HL-60 (cell line): ENCODE measurements around the gene NRP1.

Experiments used
- GABPA ChIP-seq: IDR thresholded peaks from 2 replicates; pipeline ENCODE4 v1.6.1; 2012; ENCODE audit warnings: low read depth
- POLR2AphosphoS5 ChIP-seq: IDR thresholded peaks from 2 replicates; pipeline ENCODE4 v1.6.1; 2012; ENCODE audit warnings: low read depth
- TF ChIP-seq, protein P1 (sequence below): IDR thresholded peaks from one replicate; pipeline ENCODE4 v1.5.1; 2011; ENCODE audit warnings: low read length, control low read depth, inconsistent platforms; ENCODE audit not compliant: insufficient read depth

DNA sequence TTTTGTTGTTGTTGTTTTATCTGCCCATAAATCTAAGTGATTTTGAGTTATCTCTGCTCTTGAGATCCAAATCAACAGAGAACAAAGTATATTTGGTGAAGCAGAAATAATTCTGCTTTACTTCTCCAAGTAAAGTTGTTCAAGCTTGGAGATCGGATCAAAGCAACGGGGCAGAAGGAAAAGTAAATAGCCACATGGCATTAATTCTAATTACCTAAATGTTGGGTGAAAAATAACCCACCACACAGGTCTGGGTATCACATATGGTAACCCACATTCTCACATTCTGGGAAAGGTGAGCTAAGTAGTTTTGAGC lies 3.1 kb downstream of the NRP1 start:
- TF ChIP-seq, protein P1, sequence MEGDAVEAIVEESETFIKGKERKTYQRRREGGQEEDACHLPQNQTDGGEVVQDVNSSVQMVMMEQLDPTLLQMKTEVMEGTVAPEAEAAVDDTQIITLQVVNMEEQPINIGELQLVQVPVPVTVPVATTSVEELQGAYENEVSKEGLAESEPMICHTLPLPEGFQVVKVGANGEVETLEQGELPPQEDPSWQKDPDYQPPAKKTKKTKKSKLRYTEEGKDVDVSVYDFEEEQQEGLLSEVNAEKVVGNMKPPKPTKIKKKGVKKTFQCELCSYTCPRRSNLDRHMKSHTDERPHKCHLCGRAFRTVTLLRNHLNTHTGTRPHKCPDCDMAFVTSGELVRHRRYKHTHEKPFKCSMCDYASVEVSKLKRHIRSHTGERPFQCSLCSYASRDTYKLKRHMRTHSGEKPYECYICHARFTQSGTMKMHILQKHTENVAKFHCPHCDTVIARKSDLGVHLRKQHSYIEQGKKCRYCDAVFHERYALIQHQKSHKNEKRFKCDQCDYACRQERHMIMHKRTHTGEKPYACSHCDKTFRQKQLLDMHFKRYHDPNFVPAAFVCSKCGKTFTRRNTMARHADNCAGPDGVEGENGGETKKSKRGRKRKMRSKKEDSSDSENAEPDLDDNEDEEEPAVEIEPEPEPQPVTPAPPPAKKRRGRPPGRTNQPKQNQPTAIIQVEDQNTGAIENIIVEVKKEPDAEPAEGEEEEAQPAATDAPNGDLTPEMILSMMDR, result no peak
- TF ChIP-seq GABPA, result no peak
- TF ChIP-seq POLR2AphosphoS5, result no peak
